Stomach smooth muscle (tissue), 2 donors: ENCODE measurements around the gene SLC2A6.

Experiments
- H3K27ac ChIP-seq: one replicate; pipeline ENCODE4 v1.7.0; 2013; ENCODE audit warnings: mild to moderate bottlenecking, low read length, inconsistent platforms
- H3K27me3 ChIP-seq, 2 donors: one replicate each; pipeline ENCODE4 v1.7.0; 2013; ENCODE audit warnings: low read length in 2 of 2; ENCODE audit not compliant: insufficient read depth in 2 of 2, control insufficient read depth in 1 of 2
- H3K36me3 ChIP-seq, 2 donors: one replicate each; pipeline ENCODE4 v1.7.0; 2013; ENCODE audit warnings: low read length in 2 of 2; ENCODE audit not compliant: control insufficient read depth in 2 of 2, insufficient read depth in 2 of 2
- H3K4me1 ChIP-seq: one replicate; pipeline ENCODE4 v1.7.0; 2013; ENCODE audit warnings: low read length; ENCODE audit not compliant: control insufficient read depth, insufficient read depth
- H3K4me3 ChIP-seq, 2 donors: one replicate each; pipeline ENCODE4 v1.7.0; 2013; ENCODE audit warnings: low read length in 2 of 2
- H3K9ac ChIP-seq, 2 donors: one replicate each; pipeline ENCODE4 v1.7.0; 2013; ENCODE audit warnings: low read length in 2 of 2, mild to moderate bottlenecking in 1 of 2
- H3K9me3 ChIP-seq, 2 donors: one replicate each; pipeline ENCODE4 v1.7.0; 2013; ENCODE audit warnings: low read length in 2 of 2; ENCODE audit not compliant: control insufficient read depth in 2 of 2
- donor health status: healthy.
- donor health status: Pancreatic carcinoma.

The SLC2A6 gene, protein sequence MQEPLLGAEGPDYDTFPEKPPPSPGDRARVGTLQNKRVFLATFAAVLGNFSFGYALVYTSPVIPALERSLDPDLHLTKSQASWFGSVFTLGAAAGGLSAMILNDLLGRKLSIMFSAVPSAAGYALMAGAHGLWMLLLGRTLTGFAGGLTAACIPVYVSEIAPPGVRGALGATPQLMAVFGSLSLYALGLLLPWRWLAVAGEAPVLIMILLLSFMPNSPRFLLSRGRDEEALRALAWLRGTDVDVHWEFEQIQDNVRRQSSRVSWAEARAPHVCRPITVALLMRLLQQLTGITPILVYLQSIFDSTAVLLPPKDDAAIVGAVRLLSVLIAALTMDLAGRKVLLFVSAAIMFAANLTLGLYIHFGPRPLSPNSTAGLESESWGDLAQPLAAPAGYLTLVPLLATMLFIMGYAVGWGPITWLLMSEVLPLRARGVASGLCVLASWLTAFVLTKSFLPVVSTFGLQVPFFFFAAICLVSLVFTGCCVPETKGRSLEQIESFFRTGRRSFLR

DNA sequence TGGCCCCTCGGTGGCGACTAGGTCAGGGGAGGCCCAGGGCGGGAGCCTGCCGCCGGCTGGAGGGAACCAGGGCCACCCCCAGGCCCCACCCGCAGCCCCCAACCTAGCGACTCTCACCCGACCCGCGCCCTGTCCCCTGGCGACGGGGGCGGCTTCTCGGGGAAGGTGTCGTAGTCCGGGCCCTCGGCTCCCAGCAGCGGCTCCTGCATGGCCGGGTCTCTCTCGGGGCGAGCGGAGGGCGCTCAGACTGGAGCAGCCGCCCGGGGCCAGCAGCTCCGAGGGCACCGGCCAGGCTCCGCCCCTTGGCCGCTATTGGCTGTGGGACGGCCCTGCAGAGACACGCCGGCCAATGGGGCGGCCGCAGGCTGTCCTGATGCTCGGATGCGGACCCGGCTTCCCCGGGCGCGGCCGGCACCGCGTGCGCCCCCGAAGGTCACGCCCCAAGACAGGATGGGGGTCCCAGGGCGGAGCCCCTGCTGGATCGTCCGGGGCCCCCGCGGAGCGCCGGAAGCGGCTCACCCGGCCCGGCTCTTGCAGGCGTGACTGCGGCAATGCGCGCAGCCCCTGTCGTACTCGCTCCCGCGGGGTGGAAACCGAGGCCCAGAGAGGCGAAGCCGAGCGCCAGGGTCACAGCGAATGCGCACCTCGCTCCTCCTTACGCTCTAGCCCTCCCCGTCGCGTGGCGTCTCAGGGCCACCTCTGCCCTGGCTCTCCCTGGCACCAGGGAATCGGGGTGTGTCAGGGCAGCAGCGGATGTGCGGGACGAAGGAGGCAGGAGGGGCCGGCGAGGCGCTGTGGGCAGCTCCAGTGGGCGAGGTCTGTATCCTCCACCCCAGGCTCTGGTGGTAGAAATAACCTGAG is at the start of gene SLC2A6:
SLC2A6 (minus strand) TSS at position 249 of the 861 bp plus-strand sequence; CDS start at position 209, 40 bp downstream.
- Histone ChIP-seq H3K27ac (no peak within 1 kb of the TSS), H3K36me3 (peaks cover 2 to 3% of the 10 kb centered on the region in 2 donors)

DNA sequence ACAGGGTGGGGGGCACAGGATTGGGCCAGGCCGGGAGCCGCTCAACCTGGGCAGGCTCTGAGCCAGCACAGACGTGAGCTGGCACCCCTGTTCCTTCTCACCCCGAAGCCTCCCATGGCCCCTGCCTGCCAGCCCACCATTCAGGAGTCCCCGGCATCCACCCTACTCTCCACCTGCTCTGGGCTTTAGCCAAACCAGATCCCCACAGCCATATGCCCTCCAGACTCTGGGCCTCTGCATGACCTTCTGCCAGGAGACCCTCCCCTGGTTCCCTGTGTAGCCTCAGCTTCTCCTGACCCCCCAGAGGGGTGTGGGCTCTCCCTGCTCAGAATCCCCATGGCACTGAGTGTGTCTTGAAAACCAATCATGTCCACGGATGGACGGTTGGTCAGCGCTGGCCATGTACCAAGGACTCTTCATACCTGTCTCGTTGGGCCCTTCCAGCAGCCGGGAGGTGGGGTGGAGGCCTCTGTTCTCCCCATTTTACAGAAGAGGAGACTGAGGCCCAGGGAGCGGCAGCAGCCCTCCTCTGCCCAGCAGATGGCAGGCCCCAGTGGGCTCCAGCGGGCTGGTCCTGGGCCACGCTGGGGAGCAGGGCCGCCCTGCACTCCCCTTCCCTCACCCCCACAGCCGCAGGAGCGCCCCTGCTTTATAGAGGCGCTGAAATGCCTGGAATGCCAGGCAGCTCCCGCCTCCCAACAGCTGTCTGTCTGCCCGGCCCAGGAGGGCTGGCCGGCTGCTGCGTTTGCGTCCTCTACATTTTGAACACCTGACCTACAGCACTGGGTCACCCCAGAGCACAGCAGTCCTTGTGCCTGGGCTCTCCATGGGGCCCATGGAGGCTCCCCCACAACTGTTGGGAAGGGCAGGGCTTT is 49.3 kb upstream of the SLC2A6 start:
- Histone ChIP-seq H3K36me3 (no peaks in the 10 kb centered on the region), H3K27ac (no peak overlapping the region), H3K9me3 (no peaks in the 10 kb centered on the region), H3K27me3 (peaks cover 0 to 2% of the 10 kb centered on the region in 2 donors), H3K4me3 (peak overlapping the region in 1 of 2 donors; percentile 63), H3K4me1 (peaks cover 34% of the 10 kb centered on the region), H3K9ac (no peak overlapping the region)

More for the DNA sequence above, at the start of gene SLC2A6:
- peak within 1 kb of the TSS; percentile 45 to 77 for H3K4me3 ChIP-seq
- H3K9ac ChIP-seq: peak within 1 kb of the TSS; percentile 36 to 58
- H3K4me1 ChIP-seq: peaks cover 14% of the 10 kb centered on the region
- H3K9me3 ChIP-seq: no peaks in the 10 kb centered on the region
- no peaks in the 10 kb centered on the region for H3K27me3 ChIP-seq

DNA sequence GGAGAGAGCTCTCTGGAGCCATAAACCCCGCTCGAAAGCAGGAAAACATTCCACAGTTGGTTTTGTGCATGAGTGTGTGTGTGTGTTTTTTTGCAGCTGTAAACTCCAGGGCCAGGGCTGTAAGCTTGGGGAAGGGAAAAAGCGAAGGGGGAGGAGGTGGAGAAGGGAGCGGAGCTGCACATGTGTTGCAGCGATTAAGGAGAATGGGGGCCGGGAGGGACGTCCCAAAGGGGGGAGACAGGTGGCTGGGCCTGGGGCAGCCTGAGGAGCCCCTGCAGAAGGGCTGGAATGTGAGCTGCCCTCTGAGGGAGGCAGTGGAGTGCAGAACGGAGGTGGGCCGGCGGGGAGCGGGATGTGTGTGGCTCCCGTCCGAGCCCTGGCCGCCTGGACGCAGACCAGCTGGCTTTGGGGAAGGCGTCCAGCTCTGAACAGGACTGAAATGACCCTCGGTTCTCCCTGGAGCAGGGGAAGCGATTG is 48.6 kb upstream of the SLC2A6 start:
- H3K27ac ChIP-seq: no peak overlapping the region
- no peaks in the 10 kb centered on the region for H3K9me3 ChIP-seq
- H3K4me3 ChIP-seq: peak overlapping the region; percentile 7 to 63
- no peaks in the 10 kb centered on the region for H3K36me3 ChIP-seq
- peaks cover 34% of the 10 kb centered on the region for H3K4me1 ChIP-seq
- peaks cover 0 to 2% of the 10 kb centered on the region in 2 donors for H3K27me3 ChIP-seq
- H3K9ac ChIP-seq: peak overlapping the region in 1 of 2 donors; percentile 29

DNA sequence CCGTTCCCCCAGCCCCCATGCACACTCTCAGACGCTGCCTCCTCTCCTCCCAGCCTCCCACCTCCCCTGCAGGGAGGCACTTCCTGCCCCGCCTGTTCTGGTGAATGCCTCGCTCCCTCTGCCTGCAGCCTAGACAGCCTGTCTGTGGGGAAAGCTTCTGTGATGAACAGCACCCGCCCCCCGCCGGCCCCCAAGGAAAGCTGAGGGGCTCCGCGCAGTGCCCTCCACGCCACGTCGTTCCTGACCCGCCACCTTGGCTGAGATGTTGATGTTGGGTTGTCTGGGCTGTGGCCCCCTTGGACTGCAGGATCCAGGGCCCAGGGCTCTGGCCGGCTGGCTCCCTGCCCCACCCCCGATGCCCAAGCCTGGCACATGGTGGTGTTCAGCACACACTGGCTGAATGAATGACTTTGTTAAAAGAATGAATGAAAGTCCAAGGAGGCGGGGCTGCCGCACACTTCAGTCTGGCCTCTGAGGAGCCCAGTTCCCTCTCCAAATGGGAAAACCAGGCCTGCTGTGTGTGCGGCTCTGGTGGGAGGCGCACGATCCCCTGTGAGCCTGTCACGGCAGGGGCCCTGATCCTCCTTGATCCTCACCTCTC is 47.9 kb upstream of the SLC2A6 start:
- Histone ChIP-seq H3K9me3 (no peaks in the 10 kb centered on the region), H3K27ac (no peak overlapping the region), H3K9ac (no peak overlapping the region), H3K27me3 (peaks cover 0 to 2% of the 10 kb centered on the region in 2 donors), H3K4me3 (peak overlapping the region in 1 of 2 donors; percentile 7), H3K4me1 (peaks cover 34% of the 10 kb centered on the region), H3K36me3 (no peaks in the 10 kb centered on the region)

DNA sequence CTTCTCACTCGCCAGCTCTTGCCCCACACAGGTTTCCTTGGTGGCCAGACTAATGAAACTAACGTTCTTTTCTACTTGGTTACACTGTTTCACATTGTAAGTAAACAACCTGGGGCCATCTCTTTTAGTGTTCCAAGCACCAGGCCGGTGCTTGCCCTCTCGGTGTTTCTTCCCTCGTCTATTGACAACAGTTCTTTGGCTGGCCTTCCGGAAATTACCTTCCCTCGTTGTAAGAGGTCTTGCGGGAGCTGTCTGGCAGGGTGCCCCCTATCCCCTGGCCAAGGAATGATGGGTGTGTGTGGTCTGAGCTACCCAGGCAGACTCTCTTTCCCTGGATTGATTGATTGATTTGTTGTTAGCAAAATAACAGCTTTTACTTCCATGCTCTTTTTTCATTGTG is 46.8 kb upstream of the SLC2A6 start:
- H3K4me3 ChIP-seq: no peak overlapping the region
- no peaks in the 10 kb centered on the region for H3K36me3 ChIP-seq
- peaks cover 0 to 2% of the 10 kb centered on the region in 2 donors for H3K27me3 ChIP-seq
- no peaks in the 10 kb centered on the region for H3K9me3 ChIP-seq
- H3K4me1 ChIP-seq: peaks cover 34% of the 10 kb centered on the region
- no peak overlapping the region for H3K9ac ChIP-seq
- H3K27ac ChIP-seq: no peak overlapping the region

DNA sequence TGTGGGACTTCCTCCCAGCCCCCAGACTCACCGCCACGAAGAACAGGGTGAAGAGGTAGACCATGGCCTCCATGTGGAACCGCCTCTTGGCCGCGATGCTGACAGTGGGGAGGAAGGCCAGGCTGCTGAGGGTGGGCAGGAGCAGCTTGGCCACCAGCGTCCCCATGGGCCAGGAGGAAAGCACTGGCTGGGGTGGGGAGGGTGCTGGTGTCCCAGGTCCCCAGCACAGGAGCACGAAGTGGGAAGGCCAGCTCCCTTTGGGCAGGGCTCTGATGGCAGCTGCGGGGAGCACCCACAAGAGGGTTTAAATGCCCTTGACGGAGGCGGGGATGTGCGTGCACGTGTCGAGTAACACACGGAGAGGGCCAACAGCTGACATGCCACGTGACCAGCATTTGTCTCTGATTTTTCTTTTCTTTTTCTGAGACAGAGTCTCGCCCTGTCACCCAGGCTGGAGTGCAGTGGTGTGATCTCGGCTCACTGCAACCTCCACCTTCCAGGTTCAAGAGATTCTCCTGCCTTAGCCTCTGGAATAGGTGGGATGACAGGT is 45.9 kb upstream of the SLC2A6 start, which contains the start of gene MYMK:
MYMK (minus strand) TSS at position 281 of the 550 bp plus-strand sequence; CDS start at position 166, 115 bp downstream.
- peaks cover 34% of the 10 kb centered on the region for H3K4me1 ChIP-seq
- H3K9ac ChIP-seq: no peak within 1 kb of the TSS
- no peak within 1 kb of the TSS for H3K4me3 ChIP-seq
- no peak within 1 kb of the TSS for H3K27ac ChIP-seq
- H3K36me3 ChIP-seq: no peaks in the 10 kb centered on the region
- peaks cover 0 to 2% of the 10 kb centered on the region in 2 donors for H3K27me3 ChIP-seq
- H3K9me3 ChIP-seq: no peaks in the 10 kb centered on the region

DNA sequence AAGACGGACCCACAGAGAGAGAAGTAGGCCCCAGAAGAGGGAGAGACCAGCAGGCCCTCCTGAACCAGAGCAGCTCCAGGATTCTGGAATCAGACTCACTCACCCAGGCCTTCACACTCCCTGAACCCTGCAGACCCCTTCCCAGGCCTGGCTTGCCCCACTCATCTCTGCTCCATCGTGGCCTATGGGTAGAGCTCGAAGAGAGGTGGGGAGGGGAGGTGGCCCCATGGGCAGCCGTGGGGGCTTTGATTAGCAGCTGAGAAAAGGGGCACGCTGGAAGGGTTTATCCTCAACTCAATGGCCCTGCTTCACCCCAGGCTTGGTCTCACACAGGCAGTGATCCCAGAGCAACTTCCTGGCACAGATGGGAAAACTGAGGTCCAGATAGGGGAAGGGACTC is 45.2 kb upstream of the SLC2A6 start:
- no peak overlapping the region for H3K9ac ChIP-seq
- no peak overlapping the region for H3K27ac ChIP-seq
- H3K4me3 ChIP-seq: no peak overlapping the region
- no peaks in the 10 kb centered on the region for H3K36me3 ChIP-seq
- H3K4me1 ChIP-seq: peaks cover 34% of the 10 kb centered on the region
- no peaks in the 10 kb centered on the region for H3K9me3 ChIP-seq
- peaks cover 0 to 2% of the 10 kb centered on the region in 2 donors for H3K27me3 ChIP-seq

DNA sequence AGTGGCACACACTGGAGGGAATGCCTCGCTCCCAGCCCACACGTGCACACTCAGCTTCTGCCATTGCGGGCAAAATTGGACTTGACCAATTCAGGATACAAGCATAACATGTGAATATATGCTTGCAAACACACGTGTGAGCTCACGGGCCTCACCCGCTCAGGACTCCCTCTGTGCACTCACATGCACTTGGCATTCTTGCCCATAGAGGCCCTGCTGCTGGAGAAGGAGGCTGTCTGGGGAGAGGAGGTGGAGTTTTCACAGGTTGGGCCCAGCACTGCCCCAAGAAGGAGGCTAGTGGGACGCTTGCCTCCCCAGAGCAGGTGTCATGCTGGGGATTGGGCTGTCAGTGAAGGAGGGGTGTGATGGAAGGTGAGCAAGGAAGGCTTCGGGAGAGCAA is 44.2 kb upstream of the SLC2A6 start:
- Histone ChIP-seq H3K4me3 (no peak overlapping the region), H3K27me3 (peaks cover 0 to 2% of the 10 kb centered on the region in 2 donors), H3K4me1 (peaks cover 24% of the 10 kb centered on the region), H3K36me3 (no peaks in the 10 kb centered on the region), H3K27ac (no peak overlapping the region), H3K9me3 (no peaks in the 10 kb centered on the region), H3K9ac (no peak overlapping the region)

DNA sequence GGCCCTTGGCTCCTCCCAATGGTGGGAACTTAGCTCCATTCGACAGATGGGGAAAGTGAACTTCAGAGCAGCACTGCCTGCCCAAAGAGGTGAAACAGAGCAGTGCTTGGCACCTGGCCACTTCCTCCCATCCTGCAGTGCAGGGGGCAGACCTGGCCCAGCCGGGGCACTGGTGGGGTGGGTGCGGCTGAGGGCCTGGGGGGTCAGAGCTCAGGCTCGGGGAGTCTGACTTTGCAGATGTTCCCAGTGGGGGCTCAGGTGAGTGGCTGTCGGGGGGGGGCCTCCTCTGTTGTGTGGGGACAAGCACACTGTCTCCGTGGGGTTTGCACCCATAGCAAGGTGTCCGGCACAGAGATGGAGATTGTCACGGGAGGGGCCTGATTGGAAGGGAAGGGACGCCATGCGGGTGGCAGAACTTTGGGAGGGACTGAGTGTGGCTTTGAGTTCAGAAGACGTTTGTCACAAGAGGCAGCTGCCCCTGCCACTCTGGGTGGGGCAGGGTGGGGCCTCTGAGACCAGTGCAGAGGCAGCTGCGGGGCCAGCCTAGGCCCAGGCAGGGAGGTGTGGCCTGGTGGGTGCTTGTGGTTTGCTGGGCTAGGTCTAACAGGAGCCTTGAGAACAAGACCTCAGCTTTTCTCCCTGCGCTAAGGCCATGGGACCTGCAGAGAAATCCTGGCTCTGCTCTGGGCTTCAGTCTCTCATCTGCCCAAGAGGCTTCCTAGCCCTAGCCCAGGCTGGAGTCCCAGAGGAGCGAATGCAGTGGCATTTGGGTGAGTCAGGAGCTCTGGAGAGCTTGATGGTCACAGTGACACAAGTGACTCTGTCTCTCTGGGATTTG is 43.4 kb upstream of the SLC2A6 start:
- H3K27ac ChIP-seq: no peak overlapping the region
- H3K27me3 ChIP-seq: peaks cover 0 to 2% of the 10 kb centered on the region in 2 donors
- no peaks in the 10 kb centered on the region for H3K36me3 ChIP-seq
- H3K9me3 ChIP-seq: no peaks in the 10 kb centered on the region
- H3K9ac ChIP-seq: no peak overlapping the region
- peaks cover 16% of the 10 kb centered on the region for H3K4me1 ChIP-seq
- H3K4me3 ChIP-seq: no peak overlapping the region
